Neural cell (in vitro differentiated cells): ENCODE data around the gene FXYD6. TPM values are rescaled to one million over a fixed set of nuclear protein-coding genes. Genes with fewer than 3 reads are reported as not detected.

Experiments
- H2AFZ ChIP-seq: fragments of 200-600, 300-800 bp; sonication (generic), shearing (Covaris generic); 2 replicates; pipeline ENCODE4 v1.6.0; 2014; ENCODE audit warnings: low read depth, mild to moderate bottlenecking, antibody characterized with exemption, low read length, moderate library complexity
- H3F3A ChIP-seq: fragments of 200-600 bp; shearing (Covaris generic); 2 replicates; pipeline ENCODE4 v1.6.1; 2016; ENCODE audit warnings: mild to moderate bottlenecking, moderate library complexity, mixed read lengths, antibody characterized with exemption, low read length; ENCODE audit not compliant: insufficient read depth, poor library complexity, severe bottlenecking
- H3K27ac ChIP-seq: fragments of 200-600, 300-800 bp; sonication (generic), shearing (Covaris generic); 2 replicates; pipeline ENCODE4 v1.5.1; 2014; ENCODE audit warnings: mild to moderate bottlenecking, low read length, moderate library complexity
- H3K27me3 ChIP-seq: fragments of 300-800, 200-600 bp; sonication (generic), shearing (Covaris generic); 2 replicates; pipeline ENCODE4 v1.6.0; 2014; ENCODE audit warnings: mild to moderate bottlenecking, low read depth, low read length, moderate library complexity; ENCODE audit not compliant: insufficient read depth
- H3K36me3 ChIP-seq: fragments of 300-800, 200-600 bp; sonication (generic), shearing (Covaris generic); 2 replicates; pipeline ENCODE4 v1.5.1; 2014; ENCODE audit warnings: mild to moderate bottlenecking, antibody characterized with exemption, low read length, moderate library complexity; ENCODE audit not compliant: insufficient read depth
- H3K4me2 ChIP-seq: fragments of 300-800, 200-600 bp; sonication (generic), shearing (Covaris generic); 2 replicates; pipeline ENCODE4 v1.6.0; 2014; ENCODE audit warnings: mild to moderate bottlenecking, low read length
- H3K4me3 ChIP-seq: fragments of 300-800, 200-600 bp; sonication (generic), shearing (Covaris generic); 2 replicates; pipeline ENCODE4 v1.5.1; 2014; ENCODE audit warnings: mild to moderate bottlenecking, low read length, moderate library complexity
- H3K79me2 ChIP-seq: fragments of 200-600 bp; shearing (Covaris generic); replicated peaks from 2 replicates; pipeline ENCODE4 v1.6.0; 2014; ENCODE audit warnings: mild to moderate bottlenecking, low read length, moderate library complexity; ENCODE audit not compliant: insufficient read depth
- H3K9ac ChIP-seq: fragments of 300-800, 200-600 bp; sonication (generic), shearing (Covaris generic); 2 replicates; pipeline ENCODE4 v1.6.1; 2016; ENCODE audit warnings: mild to moderate bottlenecking, low read length, mixed read lengths
- H3K9me2 ChIP-seq: fragments of 200-600 bp; shearing (Covaris generic); 2 replicates; pipeline ENCODE4 v1.6.1; 2016; ENCODE audit warnings: mild to moderate bottlenecking, low read length, mixed read lengths; ENCODE audit not compliant: insufficient read depth
- H3K9me3 ChIP-seq: fragments of 200-600, 300-800 bp; sonication (generic), shearing (Covaris generic); 2 replicates; pipeline ENCODE4 v1.6.1; 2016; ENCODE audit warnings: mild to moderate bottlenecking, mixed run types, low read length, moderate library complexity, mixed read lengths
- H4K20me1 ChIP-seq: fragments of 200-600 bp; shearing (Covaris generic); 2 replicates; pipeline ENCODE4 v1.6.1; 2016; ENCODE audit warnings: mild to moderate bottlenecking, mixed run types; ENCODE audit not compliant: insufficient read depth
- CTCF ChIP-seq: fragments of 450-650 bp; IDR thresholded peaks from 2 replicates; pipeline ENCODE4 v1.5.1; 2014; ENCODE audit warnings: antibody characterized with exemption, mild to moderate bottlenecking, moderate library complexity; ENCODE audit not compliant: poor library complexity, severe bottlenecking
- EP300 ChIP-seq: fragments of 450-650 bp; conservative IDR thresholded peaks from 2 replicates; pipeline ENCODE4 v1.6.1; 2014; ENCODE audit warnings: antibody characterized with exemption, mild to moderate bottlenecking, moderate library complexity; ENCODE audit not compliant: poor library complexity, severe bottlenecking
- EZH2 ChIP-seq: fragments of 200-600, 300-800 bp; shearing (Covaris generic), sonication (generic); IDR thresholded peaks from 2 replicates; pipeline ENCODE4 v1.6.1; 2014; ENCODE audit warnings: antibody characterized with exemption, low read length, borderline replicate concordance, mild to moderate bottlenecking; ENCODE audit not compliant: insufficient read depth, poor library complexity, severe bottlenecking
- MXI1 ChIP-seq: fragments of 450-650 bp; conservative IDR thresholded peaks from 2 replicates; pipeline ENCODE4 v1.6.1; 2014; ENCODE audit warnings: antibody characterized with exemption, mild to moderate bottlenecking; ENCODE audit not compliant: poor library complexity, severe bottlenecking
- POLR2AphosphoS5 ChIP-seq: IDR thresholded peaks from 2 replicates; pipeline ENCODE4 v1.6.1; 2012
- RAD21 ChIP-seq: fragments of 450-650 bp; conservative IDR thresholded peaks from 2 replicates; pipeline ENCODE4 v1.6.1; 2014; ENCODE audit warnings: antibody characterized with exemption, mild to moderate bottlenecking, moderate library complexity
- REST ChIP-seq: IDR thresholded peaks from 2 replicates; pipeline ENCODE4 v1.6.1; 2012; ENCODE audit warnings: borderline replicate concordance
- SMC3 ChIP-seq: fragments of 450-650 bp; conservative IDR thresholded peaks from 2 replicates; pipeline ENCODE4 v1.6.1; 2014; ENCODE audit warnings: antibody characterized with exemption, mild to moderate bottlenecking, moderate library complexity; ENCODE audit not compliant: poor library complexity
- TAF1 ChIP-seq: IDR thresholded peaks from 2 replicates; pipeline ENCODE4 v1.6.1; 2012; ENCODE audit warnings: low read depth
- polyA plus RNA-seq: library from polyadenylated mRNA; depleted of rRNA; stranded (reverse); fragments of >200 nt; gene quantifications from 2 replicates; pipeline ENCODE4 v1.2.3, GENCODE V29; 2014

Gene FXYD6
- polyA plus RNA-seq, 1 donor from 2014 or later, result 218 TPM

GRCh38 chr11:117900720-117901440, 24.4 kb upstream of the FXYD6 start:
- TF ChIP-seq REST (no peak), RAD21 (no peak), MXI1 (no peak), SMC3 (no peak), CTCF (no peak), TAF1 (no peak), POLR2AphosphoS5 (no peak), EZH2 (no peak), EP300 (no peak)
- Histone ChIP-seq H3F3A (no peaks in the 10 kb centered on the region), H3K9me3 (no peaks in the 10 kb centered on the region), H3K27me3 (no peaks in the 10 kb centered on the region), H3K4me3 (no peak overlapping the region), H3K4me2 (no peak overlapping the region), H3K79me2 (no peaks in the 10 kb centered on the region), H3K9ac (no peak overlapping the region), H4K20me1 (no peaks in the 10 kb centered on the region), H3K36me3 (no peaks in the 10 kb centered on the region), H2AFZ (no peak overlapping the region), H3K9me2 (no peaks in the 10 kb centered on the region), H3K27ac (no peak overlapping the region)

GRCh38 chr11:117900121-117900648, 23.7 kb upstream of the FXYD6 start:
- Histone ChIP-seq H3K9me2 (no peaks in the 10 kb centered on the region), H3K4me3 (no peak overlapping the region), H3K36me3 (no peaks in the 10 kb centered on the region), H3K79me2 (no peaks in the 10 kb centered on the region), H3K9ac (no peak overlapping the region), H3K9me3 (no peaks in the 10 kb centered on the region), H2AFZ (no peak overlapping the region), H3F3A (no peaks in the 10 kb centered on the region), H4K20me1 (no peaks in the 10 kb centered on the region), H3K27ac (no peak overlapping the region), H3K27me3 (no peaks in the 10 kb centered on the region), H3K4me2 (no peak overlapping the region)
- TF ChIP-seq REST, result no peak
